Measurements from ENCODE around the gene PAFAH1B2. TPM values are rescaled to one million over a fixed set of nuclear protein-coding genes. Genes with fewer than 3 reads are reported as not detected.

PAFAH1B2 gene
- total and polyA plus RNA-seq, 2 experiments from 2014 or later: 87.5 to 148 TPM

DNA sequence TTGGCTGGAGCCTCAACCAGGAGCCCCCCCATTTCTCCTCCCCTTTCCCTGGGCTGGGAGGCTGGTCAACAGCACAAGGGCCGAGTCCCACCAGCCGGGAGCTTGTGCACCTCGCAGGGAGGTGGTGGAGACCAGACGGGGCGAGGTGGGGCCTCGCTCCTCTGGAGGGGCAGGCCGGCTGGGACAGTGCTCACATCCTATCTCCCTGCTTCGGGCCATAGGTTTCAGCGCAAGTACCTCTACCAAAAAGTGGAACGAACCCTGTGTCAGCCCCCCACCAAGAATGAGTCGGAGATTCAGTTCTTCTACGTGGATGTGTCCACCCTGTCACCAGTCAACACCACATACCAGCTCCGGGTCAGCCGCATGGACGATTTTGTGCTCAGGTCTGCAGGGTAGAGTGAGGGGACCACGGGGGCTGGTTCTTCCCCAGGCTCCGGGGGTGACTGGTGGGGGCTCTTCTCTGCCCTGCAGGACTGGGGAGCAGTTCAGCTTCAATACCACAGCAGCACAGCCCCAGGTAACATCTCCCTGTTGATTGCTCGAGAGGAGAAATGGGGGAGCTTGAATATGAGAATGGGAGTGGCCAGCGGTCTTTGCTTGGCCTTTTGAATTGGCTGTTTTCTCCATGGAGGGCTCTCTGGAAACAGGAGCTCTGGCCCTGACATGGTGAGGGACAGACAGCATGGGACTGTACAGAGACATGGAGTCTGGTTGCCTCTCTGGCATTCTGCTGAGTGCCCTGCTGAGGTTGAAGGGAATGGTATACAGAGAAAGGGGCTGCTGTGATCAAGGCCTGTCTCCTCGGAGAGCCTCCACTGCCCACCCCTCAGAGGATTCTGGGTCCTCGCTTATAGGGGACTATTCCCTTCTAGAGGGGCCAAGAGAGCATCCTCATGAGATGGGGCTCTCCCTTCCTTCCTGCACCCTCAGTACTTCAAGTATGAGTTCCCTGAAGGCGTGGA, 37.8 kb downstream of the PAFAH1B2 start:
- Histone ChIP-seq H3F3A (replicated peaks; ENCODE audit: low read depth) (peaks cover 23% of the 10 kb centered on the region), H3K4me2 (no peak overlapping the region), H3K9me2 (ENCODE audit: insufficient read depth) (no peaks in the 10 kb centered on the region), H4K20me1 (replicated peaks; ENCODE audit: insufficient read depth) (no peaks in the 10 kb centered on the region), H3K79me2 (replicated peaks; ENCODE audit: insufficient read depth) (peaks cover 5% of the 10 kb centered on the region; the same call in 1 of the 2 replicates), H2AFZ (no peak overlapping the region), H3K4me3 (no peak overlapping the region), H3K27ac (ENCODE audit: low read depth) (no peak overlapping the region), H3K36me3 (ENCODE audit: insufficient read depth) (no peaks in the 10 kb centered on the region), H3K27me3 (ENCODE audit: insufficient read depth) (no peaks in the 10 kb centered on the region), H3K4me1 (ENCODE audit: insufficient read depth) (peaks cover 25% of the 10 kb centered on the region)
- H3K36me3 Mint-ChIP-seq (ENCODE audit: low read depth): peaks cover 2% of the 10 kb centered on the region; the same call in 2 of the 3 replicates
- TF ChIP-seq NANOG (IDR thresholded peaks at IDR 0.05; ENCODE audit: borderline replicate concordance): no peak
- no peak for TF ChIP-seq ZNF114 (CRISPR knock-in tag; IDR thresholded peaks at IDR 0.05)
- no peak for TF ChIP-seq STAT1 (IDR thresholded peaks at IDR 0.05; ENCODE audit: unreplicated experiment)
- TF ChIP-seq ETS1 (IDR thresholded peaks at IDR 0.05): no peak
- TF ChIP-seq REST (IDR thresholded peaks at IDR 0.05; ENCODE audit: unreplicated experiment): no peak
- TF ChIP-seq ZNF462 (CRISPR knock-in tag; IDR thresholded peaks at IDR 0.05): no peak
- TF ChIP-seq, protein P1, sequence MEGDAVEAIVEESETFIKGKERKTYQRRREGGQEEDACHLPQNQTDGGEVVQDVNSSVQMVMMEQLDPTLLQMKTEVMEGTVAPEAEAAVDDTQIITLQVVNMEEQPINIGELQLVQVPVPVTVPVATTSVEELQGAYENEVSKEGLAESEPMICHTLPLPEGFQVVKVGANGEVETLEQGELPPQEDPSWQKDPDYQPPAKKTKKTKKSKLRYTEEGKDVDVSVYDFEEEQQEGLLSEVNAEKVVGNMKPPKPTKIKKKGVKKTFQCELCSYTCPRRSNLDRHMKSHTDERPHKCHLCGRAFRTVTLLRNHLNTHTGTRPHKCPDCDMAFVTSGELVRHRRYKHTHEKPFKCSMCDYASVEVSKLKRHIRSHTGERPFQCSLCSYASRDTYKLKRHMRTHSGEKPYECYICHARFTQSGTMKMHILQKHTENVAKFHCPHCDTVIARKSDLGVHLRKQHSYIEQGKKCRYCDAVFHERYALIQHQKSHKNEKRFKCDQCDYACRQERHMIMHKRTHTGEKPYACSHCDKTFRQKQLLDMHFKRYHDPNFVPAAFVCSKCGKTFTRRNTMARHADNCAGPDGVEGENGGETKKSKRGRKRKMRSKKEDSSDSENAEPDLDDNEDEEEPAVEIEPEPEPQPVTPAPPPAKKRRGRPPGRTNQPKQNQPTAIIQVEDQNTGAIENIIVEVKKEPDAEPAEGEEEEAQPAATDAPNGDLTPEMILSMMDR (conservative IDR thresholded peaks at IDR 0.05; ENCODE audit: low read depth in 2 of 2): no peak
- TF ChIP-seq EZH2phosphoT487 (IDR thresholded peaks at IDR 0.05; ENCODE audit: unreplicated experiment): no peak
- TF ChIP-seq ZNF331 (CRISPR knock-in tag; IDR thresholded peaks at IDR 0.05; ENCODE audit: low read depth): no peak
- TF ChIP-seq JUNB (IDR thresholded peaks at IDR 0.05; ENCODE audit: unreplicated experiment): no peak
- TF ChIP-seq EZH2 (IDR thresholded peaks at IDR 0.05; ENCODE audit: low read depth, unreplicated experiment): no peak
- no peak for TF ChIP-seq CREB1 (CRISPR knock-in tag; IDR thresholded peaks at IDR 0.05; ENCODE audit: low read depth)
- TF ChIP-seq POLR2AphosphoS5 (IDR thresholded peaks at IDR 0.05; ENCODE audit: low read depth): no peak
- ATAC-seq (peak; percentile 1), DNase-seq (ENCODE audit: low spot score) (no peak)
- H3K27ac Mint-ChIP-seq: no peak overlapping the region
- H3K27me3 Mint-ChIP-seq (ENCODE audit: insufficient read depth, low read depth, poor library complexity): peaks cover 20% of the 10 kb centered on the region
- H3K9me3 Mint-ChIP-seq: no peaks in the 10 kb centered on the region
- H3K4me3 Mint-ChIP-seq: no peak overlapping the region
- H3K4me1 Mint-ChIP-seq: peaks cover 26% of the 10 kb centered on the region

Data from GM23338 (cell line).